Inflammatory macrophage (primary cell): ENCODE data around the gene TDRD7.

ENCODE experiments used
- DNase-seq, 2 donors: peaks; one replicate each; pipeline ENCODE4 v3.0.0-alpha.2; 2020 to 2022

Gene TDRD7

DNA sequence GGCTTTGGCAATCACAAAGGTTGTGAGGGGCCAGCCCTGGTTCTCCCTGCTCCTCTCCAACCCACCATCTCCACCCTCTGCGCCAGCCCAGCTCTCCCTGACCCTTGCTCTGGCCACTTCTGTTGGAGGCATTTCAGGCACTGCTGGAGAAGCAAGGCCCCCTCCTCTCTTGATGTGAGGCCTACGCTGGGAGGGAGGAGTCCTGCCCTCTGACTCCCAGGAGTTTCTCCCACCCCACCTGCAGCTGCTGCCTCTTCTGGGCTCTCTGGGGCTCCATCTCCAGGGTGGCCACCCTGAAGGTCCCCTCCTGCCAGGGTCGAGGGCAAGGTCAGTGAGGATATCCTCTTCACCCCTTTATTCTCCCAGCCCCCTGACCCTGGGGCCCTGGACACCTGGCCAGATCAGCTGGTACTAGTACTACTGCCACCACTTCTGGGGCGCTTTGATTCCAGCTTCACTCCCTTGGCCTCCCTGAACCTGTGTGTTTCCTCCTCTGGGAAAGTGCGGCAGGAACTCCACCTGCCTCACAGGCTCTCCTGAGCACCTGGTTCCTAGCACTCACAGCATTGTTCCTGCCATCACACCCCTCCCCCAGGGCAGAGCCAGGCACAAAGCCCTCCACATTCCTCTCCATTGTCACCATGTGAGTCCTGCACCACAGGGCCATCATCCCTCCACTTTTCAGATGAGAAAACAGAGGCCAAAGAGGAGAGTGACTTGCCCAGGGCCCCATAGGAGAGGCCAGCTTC, 23.8 kb upstream of the TDRD7 start:
- DNase-seq: no peak

DNA sequence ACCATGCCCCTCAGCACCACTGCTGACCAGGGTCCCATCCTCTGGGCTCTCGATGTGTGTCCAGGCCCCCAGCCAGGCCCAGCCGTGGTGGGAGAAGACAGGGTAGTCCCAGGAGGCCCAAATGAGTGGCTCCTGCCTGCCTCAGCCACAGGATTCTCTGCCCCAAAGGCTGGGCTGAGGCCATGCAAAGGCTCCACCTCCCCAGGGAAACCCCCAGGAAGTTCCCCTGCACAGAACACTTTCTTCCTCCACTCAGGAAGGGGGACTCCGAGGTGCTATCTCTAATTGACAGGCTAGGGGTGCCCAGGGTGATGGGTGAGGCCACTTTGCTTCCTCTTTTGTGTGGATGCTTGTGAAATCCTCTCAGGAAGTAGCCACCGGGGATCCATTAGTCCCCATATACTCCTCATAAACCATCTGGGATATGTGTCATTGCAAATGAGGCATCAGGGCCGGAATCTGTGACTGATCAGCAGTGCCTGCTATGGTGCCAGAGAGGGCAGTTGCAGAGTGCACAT, 23.1 kb upstream of the TDRD7 start:
- peak; percentile 52 to 60 for DNase-seq

DNA sequence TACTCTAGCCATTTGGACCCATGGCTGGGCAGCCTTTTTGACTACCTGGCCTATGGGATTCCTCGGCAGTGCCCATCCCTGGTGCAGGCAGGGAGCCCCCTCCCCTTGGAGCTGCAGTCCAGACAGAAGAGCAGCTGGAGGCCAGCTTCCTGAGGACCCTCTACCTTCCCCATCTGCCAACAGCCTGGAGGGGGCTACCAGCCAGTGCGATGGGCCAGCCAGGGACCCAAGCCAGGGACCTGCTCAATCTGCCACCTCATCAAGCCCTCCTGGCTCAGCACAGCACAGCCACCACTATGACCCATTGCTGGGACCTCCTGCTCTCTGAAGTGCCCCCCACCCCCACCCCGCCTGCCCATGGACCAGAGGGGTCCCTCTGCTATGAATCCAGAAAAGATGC, 22.6 kb upstream of the TDRD7 start:
- no peak for DNase-seq

DNA sequence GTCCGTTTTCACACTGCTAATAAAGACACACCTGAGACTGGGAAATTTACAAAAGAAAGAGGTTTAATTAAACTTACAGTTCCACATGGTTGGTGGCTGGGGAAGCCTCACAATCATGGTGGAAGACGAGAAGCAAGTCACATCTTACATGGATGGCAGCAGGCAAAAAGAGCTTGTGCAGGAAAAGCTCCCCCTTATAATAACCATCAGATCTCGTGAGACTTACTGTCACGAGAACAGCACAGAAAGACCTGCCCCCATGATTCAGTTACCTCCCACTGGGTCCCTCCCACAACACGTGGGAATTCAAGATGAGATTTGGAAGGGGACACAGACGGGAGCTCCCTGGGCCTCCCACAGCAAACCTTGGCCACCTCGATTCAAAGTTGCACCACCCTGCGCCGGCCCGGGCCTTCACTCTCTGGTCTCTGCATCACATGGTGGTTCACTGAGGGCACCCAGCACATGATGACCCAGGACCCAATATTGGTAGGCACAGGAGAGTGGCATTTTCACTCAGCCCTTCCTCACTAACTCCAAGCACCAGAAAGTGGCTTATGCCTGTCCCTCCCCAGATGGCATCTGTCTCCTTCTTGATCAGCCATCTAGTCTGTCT, 21.0 kb upstream of the TDRD7 start:
- no peak for DNase-seq

DNA sequence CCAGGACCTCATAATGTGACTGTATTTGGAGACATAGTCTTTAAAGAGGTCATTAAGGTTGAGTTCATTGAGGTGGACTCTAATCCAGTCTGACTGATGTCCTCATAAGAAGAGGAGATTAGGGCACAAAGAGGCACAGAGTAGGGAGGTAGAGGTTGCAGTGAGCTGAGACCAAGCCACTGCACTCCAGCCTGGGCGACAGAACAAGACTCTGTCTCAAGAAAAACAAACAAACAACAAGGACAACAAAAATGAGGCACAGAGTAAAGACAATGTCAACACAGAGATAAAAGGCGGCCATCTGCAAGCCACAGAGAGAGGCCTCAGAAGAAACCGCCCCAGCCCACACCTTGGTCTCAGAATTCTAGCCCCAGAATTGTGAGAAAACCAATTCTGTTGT, 17.0 kb upstream of the TDRD7 start:
- no peak for DNase-seq

DNA sequence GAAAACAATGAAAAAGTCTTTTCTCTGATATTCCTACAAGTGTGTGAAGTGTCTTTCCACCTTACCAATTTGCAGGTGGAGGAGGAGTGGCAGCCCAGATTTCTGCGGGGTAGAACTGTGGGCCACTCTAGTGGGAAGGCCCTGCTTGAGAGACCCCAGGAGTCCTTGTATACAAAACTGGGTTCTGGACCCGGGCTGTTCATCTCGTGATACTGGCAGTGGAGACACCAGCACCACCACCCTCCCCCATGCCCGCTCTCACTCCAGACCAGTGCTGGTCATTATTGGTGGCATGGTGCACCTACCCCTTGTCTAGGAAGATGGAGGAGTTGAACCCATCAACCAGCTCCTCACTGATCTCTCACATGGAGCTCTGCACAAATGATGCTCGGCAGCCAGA, 16.2 kb upstream of the TDRD7 start:
- no peak for DNase-seq

DNA sequence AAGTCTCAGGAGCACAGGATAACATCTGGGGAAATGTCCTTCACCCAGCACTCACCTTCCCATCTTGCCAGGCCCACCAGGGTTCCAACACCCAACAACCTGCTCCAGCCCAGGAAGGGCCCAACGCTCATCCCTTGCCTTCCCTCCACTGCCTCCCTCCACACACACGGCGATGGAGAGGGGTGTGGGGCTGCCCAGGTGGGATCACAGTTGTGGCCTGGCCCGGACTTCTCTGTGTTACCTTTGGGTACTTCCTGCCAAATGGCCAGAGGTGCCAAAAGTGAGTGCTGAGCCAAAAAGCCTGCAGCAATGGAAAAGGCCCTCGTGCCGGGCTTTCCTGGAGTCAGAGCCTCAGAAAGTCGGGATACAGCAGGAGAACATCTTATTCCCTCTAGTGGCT, 15.6 kb upstream of the TDRD7 start:
- DNase-seq: no peak

DNA sequence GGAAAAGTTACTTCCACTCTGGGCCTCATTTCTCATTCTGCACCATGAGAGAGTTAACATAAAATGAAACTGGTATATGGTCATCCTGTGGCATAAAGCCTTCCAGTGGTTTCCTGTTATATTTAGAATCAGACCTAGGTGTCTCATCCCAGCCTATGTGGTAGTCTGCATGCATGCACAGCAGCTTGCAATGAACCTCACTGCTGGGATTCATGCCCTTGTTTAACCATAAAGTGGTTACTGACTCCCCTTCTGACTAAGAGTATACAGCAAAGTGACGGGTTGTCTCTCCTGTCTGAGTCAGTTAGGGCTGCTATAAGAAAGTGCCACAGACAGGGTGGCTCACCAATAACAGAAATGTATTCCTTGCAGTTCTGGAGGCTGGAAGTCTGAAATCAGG, 14.7 kb upstream of the TDRD7 start:
- no peak for DNase-seq

DNA sequence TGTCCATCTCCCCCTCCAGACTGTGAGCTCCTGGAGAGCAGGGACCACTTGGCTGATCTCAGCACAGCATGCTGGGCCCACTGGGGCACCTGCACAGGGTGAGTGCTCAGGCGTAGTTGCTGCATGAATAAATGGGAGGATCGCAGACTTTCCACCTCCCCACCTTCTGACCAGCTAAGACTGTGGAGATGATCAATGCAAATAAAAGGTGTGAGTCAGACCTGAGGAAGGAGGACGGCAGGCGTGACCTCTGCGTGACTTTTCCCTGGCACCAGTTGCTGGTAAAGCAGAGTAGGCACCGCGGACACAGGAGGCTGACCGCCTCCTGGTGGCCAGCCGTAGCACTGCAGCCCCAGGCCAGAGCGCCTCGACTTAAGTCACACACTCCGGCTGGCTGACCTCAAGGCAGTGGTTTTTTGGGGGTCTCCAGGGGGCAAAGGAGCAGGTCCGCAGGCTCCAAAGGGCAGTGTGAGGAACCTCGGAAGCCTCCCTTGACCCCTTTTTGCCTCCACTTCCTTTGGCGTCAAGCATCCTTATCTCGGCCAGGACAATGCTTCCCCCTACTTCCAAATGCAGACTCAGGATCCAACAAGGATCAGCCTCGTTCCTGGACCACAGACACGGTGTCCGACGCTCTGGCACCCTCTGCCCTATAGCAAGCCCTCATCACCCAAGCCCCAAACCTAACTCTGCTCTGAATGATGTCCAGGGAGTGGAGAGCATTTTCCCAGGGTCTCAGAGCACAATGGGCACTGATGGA, 12.7 kb upstream of the TDRD7 start:
- peak; percentile 70 to 80 for DNase-seq

DNA sequence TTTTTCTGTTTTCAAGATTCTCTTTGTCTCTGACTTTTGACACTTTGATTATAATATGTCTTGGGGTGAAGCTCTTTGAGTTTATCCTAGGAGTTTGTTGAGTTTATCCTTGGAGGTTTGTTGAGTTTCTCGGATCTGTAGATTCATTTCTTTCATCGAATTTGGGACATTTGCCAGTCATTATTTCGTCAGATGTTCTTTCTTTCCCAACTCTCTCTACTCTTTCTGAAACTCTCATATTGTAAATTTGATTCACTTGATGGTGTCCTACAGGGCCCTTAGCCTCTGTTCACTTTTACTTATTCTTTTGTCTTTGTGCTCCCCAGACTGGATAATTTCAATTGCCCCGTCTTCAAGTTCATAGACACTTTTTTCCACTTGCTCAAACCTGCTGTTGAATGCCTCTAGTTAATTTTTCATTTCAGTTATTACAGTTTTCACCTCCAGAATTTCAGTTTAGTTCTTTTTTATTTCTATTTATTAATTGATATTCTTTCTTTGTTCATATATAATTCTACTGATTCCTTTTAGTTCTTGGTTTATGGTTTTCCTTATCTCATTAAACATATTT, 8.1 kb upstream of the TDRD7 start:
- DNase-seq: no peak

DNA sequence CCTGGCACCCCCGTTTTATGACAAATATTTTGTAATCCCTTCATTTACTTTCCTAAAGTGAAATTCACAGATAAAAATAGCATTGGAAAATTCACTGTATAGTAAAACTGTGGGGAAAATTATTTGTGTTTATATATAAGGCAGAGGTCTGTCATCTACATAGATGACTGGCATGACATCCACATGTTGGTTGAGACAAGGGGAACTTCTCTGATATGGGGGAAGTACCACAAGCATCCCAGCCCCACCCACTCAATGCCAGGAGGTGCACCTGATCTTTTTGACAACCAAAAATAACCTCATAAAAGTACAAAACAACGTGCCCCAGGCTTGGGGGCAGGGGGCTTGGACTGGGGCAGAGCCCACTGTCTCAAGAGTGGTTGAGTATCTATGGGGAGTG, 6.3 kb upstream of the TDRD7 start:
- peak in 1 of 2 donors; percentile 37 for DNase-seq

DNA sequence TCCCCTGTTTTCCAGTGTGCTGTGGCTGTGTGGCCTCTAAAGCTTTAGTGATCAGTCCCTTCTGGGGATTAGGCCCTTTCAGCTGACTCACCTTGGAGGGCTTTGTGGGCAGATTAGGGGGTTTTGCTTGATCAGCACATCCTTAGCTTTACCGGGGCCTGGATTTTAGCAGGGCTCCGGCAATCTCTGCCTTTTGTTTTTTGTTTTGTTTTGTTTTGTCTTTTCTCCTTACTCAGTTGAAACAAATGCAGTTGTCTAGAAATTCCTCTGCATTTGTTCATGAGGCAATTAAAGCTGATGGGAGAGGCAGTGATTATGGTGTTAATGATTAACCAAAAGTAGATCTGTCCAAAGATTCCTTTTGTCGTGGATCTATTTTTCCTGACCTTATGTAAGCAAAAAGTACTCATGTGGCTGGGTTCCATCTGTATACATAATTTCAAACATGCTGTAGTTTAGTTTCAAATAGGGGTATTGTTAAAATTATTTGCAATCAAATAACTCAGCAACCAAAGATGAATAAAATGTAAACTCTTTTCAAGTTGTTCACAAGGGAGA, 5.2 kb upstream of the TDRD7 start:
- DNase-seq: no peak

DNA sequence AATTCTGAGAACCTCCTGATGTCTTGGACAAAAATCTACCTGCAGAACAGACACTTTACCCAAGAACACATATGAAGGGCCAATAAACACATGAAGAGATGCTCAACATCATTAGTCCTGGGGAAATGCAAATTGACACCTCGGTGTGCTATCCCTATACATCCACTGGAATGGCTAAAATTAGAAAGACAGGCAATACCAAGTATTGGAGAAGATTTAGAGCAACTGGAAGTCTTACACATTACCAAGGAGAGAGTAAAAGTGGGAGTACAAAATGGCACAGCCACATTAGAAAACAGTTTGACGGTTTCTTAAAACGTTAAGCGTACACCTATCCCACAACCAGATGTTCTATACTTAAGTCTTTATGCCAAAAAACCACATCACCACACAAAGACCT, 3.3 kb upstream of the TDRD7 start:
- DNase-seq: no peak

DNA sequence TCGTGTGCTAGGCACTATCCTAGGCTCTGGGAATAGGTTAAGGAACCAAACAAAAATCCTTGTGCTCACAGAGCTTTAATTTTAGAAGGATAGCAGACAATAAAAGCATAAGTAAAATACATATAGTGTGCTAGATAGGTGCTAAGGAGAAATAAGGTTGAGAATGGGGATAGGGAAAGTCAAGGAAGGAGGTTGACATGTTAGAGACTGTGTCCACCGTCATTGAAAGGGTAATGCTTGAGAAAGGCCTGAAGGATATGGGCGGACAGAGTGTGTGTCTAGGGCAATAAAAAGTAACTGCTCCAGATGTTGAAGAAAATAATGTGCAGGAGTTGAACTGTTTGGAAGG, 482 bp upstream of the TDRD7 start:
- DNase-seq: no peak

DNA sequence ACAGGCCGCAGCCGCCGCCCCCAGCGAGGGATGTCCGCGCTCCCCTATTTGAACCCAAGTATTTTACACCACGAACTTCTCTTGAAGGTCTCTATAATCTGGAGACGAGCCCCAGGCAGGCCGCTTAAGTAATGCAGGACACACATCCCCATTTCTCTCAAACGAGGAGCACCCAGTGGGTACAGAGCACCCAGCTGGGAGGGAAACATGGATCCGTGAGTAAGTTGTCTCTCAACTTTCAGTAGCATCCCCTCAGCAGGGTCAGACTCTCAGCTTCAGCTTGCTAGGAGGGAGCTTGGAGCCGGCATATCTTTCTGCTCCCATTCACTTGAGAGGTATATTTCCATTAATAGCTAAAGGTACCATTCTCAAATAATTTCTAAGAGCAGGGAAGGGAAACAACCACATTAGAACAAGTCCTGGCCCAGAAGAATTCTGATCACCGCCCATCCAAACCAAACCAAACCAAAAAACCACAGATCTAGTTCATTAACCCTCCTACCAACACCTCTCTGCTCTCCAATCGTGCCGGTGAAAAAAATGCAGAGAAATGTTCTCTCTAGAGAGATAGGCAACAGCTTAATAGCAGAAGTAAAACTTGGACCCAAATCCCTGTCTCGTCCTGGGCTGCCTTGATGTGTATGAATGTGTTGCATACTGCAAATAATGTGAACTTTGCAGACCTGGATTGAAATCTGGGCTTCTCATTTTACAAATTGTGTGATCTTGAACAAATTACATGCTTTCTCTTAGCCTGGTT, 910 bp downstream of the TDRD7 start:
- DNase-seq: peak; percentile 32 to 49

DNA sequence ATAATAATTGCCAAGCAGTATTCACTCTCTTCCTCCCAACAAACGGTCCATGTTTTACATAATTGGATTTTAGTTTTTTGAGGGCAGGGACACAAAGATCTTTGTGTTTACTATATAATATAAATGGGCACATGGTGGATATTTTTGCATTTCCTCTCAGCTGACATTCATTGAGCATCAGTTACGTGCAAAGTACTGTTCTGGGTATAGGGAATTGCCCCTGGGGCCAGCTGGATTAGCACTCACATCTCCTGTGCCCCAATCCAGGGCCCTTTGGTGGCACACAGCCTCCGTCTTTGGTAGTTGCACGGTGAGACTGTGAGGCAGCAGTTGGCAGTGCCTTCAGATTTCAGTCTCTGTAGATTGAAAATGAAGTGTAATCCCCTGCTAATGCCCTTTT, 1.6 kb downstream of the TDRD7 start:
- no peak for DNase-seq

DNA sequence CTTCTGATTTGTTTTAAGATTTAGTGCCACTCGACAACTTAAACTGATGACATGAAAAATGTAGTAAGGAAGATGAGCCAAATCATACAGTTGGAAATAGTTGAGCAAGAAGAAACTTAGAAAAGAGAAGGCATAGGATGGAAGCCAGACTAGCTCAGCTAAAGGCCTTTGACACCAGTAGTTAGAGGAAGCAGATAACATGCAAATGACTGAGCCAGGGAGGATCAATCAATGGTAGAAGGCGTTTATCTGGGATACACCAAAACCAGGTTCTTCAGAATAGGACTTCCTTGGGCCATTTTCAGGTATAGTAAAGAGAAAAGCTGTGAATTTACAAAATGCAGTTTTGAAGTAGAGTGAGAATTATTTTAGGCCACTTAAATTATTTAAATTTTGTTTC, 3.2 kb downstream of the TDRD7 start:
- DNase-seq: peak in 1 of 2 donors; percentile 10

DNA sequence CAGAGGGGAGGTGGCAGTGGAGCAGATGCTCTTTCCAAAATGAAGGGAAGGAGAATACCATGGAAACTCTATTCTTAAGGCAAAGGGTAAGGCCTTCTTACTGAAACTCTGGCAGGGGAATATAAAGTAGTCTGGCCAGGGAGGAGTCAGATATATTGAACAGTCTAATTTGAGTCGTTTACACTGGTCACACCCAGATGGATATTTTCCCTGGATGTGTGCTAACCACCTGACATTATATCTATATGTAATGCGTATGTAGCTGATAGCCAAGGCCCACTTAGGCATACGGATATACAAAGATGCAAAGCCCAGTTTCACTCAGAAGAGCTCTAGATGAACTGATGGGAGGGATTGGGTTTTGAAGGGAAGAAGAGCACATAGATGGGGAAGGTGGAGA, 7.0 kb downstream of the TDRD7 start:
- DNase-seq: no peak

DNA sequence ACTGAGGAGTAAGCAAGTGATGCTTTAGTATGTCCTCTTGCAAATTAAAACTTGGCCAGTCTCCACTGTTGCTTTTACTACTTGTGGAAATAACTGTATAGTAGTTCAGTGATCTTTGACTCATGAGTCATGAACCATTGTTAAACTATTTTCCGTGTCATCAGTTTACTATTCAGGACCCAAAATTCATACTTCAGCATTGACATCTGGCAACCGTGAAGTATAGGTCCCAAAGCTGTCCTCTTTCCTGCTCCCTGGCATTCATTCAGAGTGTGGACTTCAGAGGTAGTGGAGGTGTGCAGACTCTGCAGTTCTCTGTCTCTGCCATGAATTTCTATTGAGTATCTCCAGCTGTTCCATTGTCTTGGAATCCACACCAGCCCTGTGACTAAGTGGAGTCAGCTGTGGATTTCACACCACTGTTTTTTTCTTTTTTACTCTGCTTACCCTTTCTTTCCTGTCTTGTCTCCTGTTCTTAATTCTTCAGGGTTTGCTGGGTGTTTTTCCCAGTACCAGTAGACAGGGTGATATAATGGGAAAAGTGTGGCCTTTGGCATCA, 7.5 kb downstream of the TDRD7 start:
- DNase-seq: no peak

DNA sequence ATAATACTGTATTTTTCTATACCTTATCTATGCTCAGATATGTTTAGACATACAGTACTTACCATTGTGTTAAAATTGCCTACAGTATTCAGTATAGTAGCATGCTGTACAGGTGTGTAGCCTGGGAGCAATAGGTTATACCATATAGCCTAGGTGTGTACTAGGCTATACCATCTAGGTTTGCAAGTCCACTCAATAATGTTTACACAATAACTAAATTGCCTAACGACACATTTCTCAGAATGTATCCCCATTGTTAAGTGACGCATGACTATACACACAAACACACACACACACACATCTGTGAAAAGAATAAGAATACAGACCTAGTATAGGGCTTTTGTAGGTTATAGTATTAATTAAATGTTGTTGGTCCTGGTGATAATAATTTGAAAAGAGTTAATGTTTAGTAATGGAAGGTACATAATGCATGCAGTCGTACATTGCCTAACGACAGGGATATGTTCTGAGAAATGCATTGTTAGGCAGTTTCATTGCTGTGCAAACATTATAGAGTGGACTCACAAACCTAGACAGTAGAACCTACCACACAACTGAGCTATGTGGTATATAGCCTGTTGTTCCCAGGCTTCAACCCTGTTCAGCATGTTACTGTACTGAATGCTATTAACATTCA, 13.6 kb downstream of the TDRD7 start:
- DNase-seq: peak in 1 of 2 donors; percentile 33

DNA sequence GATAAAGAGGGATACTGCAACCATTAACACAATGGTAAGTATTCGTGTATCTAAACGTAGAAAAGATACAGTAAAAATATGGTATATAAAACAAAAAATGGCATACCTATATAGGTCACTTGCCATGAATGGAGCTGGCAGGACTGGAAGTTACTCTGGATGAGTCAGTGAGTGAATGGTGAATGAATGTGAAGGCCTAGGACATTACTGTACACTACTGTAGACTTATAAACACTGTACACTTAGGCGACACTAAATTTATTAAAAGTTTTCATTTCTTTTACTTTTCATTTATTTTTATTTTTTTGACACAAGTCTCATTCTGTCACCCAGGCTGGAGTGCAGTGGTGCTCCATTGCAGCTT, 14.1 kb downstream of the TDRD7 start:
- no peak for DNase-seq

DNA sequence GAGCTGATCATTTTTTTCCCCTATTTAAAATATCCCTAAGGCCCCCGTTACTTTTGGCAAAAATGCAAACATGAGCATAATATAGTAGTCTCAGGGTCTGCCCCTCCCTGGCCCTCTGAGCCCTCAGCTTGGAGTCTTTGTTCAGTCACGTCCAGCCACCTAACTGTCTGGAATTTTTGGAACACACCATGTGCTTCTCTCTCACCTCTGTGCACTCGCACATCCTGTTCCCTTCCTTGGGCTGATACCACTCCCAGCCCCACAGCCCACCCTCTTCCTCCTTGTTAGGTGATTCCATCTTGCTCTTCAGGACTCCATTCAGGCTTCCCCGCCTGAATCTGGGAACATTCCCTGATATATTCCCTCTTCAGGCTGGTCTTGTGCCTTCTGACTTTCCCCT, 16.0 kb downstream of the TDRD7 start:
- no peak for DNase-seq
